SJSA1 (cell line): ENCODE measurements around the gene CD164. TPM values are rescaled to one million over a fixed set of nuclear protein-coding genes. Genes with fewer than 3 reads are reported as not detected.

Experiments
- DNase-seq, 2 experiments: peaks; one replicate each; pipeline ENCODE4 v3.0.0-alpha.2; 2015 to 2020; ENCODE audit warnings: low spot score in 2 of 2, low read depth in 1 of 2
- H3K27ac ChIP-seq: fragments of 250-450 bp; sonication (Bioruptor Pico); 2 replicates; pipeline ENCODE4 v1.5.1; 2020; ENCODE audit warnings: mild to moderate bottlenecking, moderate library complexity
- H3K27me3 ChIP-seq: fragments of 250-450 bp; sonication (Bioruptor Pico); replicated peaks from 2 replicates; pipeline ENCODE4 v1.5.1; 2020; ENCODE audit warnings: mild to moderate bottlenecking, moderate library complexity
- H3K36me3 ChIP-seq: fragments of 250-450 bp; sonication (Bioruptor Pico); 2 replicates; pipeline ENCODE4 v1.5.1; 2020; ENCODE audit warnings: mild to moderate bottlenecking
- H3K4me1 ChIP-seq: fragments of 250-450 bp; sonication (Bioruptor Pico); replicated peaks from 2 replicates; pipeline ENCODE4 v1.6.1; 2021; ENCODE audit warnings: mild to moderate bottlenecking
- H3K4me3 ChIP-seq: fragments of 250-450 bp; sonication (Bioruptor Pico); 2 replicates; pipeline ENCODE4 v1.5.1; 2020; ENCODE audit warnings: mild to moderate bottlenecking
- H3K9me3 ChIP-seq: fragments of 250-450 bp; sonication (Bioruptor Pico); replicated peaks from 2 replicates; pipeline ENCODE4 v1.5.1; 2020; ENCODE audit warnings: mild to moderate bottlenecking
- total RNA-seq: library from RNA; depleted of rRNA; stranded (reverse); fragments of >200 nt; shearing (Covaris generic); gene quantifications from 2 replicates; pipeline ENCODE4 v1.2.3, GENCODE V29; 2014; rRNA removed

Gene CD164
- total RNA-seq = 188 and 193 TPM in 2 replicates

- Histone ChIP-seq H3K4me3 (peak within 1 kb of the TSS; percentile 90), H3K9me3 (no peaks in the 10 kb centered on the region), H3K27me3 (no peaks in the 10 kb centered on the region), H3K27ac (peak within 1 kb of the TSS; percentile 99), H3K4me1 (peaks cover 30% of the 10 kb centered on the region), H3K36me3 (peaks cover 39% of the 10 kb centered on the region)
- peak; percentile 92 to 99 for DNase-seq
These were observed at the start of gene CD164 for GRCh38 chr6:109381747-109382575. Gene CD164, minus strand, starts transcription at chr6:109382467. Its CDS starts 89 bp downstream, at chr6:109382378.

- no peaks in the 10 kb centered on the region for H3K27me3 ChIP-seq
- H3K27ac ChIP-seq = no peak overlapping the region
- no peak for DNase-seq
- H3K4me3 ChIP-seq = no peak overlapping the region
- H3K9me3 ChIP-seq = no peaks in the 10 kb centered on the region
- no peaks in the 10 kb centered on the region for H3K36me3 ChIP-seq
- peaks cover 7% of the 10 kb centered on the region; the same call in 1 of the 2 replicates for H3K4me1 ChIP-seq
These were observed 47.2 kb upstream of the CD164 start for GRCh38 chr6:109429496-109429895.

GRCh38 chr6:109428889-109429477 is 46.7 kb upstream of the CD164 start:
- DNase-seq = no peak
- Histone ChIP-seq H3K27me3 (no peaks in the 10 kb centered on the region), H3K4me1 (peaks cover 7% of the 10 kb centered on the region; the same call in 1 of the 2 replicates), H3K36me3 (no peaks in the 10 kb centered on the region), H3K4me3 (no peak overlapping the region), H3K9me3 (no peaks in the 10 kb centered on the region), H3K27ac (no peak overlapping the region)

- Histone ChIP-seq H3K4me3 (no peak overlapping the region), H3K27ac (no peak overlapping the region), H3K4me1 (peaks cover 7% of the 10 kb centered on the region; the same call in 1 of the 2 replicates), H3K27me3 (no peaks in the 10 kb centered on the region), H3K9me3 (no peaks in the 10 kb centered on the region), H3K36me3 (no peaks in the 10 kb centered on the region)
- no peak for DNase-seq
These were observed 42.7 kb upstream of the CD164 start for GRCh38 chr6:109424946-109425345.

- H3K36me3 ChIP-seq = no peaks in the 10 kb centered on the region
- no peak overlapping the region for H3K27ac ChIP-seq
- H3K27me3 ChIP-seq = no peaks in the 10 kb centered on the region
- no peaks in the 10 kb centered on the region for H3K4me1 ChIP-seq
- no peak for DNase-seq
- H3K9me3 ChIP-seq = no peaks in the 10 kb centered on the region
- no peak overlapping the region for H3K4me3 ChIP-seq
These were observed 38.9 kb upstream of the CD164 start for GRCh38 chr6:109421184-109421583.

GRCh38 chr6:109420751-109421150 is 38.5 kb upstream of the CD164 start:
- H3K27ac ChIP-seq = no peak overlapping the region
- DNase-seq = no peak
- no peaks in the 10 kb centered on the region for H3K4me1 ChIP-seq
- H3K27me3 ChIP-seq = no peaks in the 10 kb centered on the region
- H3K9me3 ChIP-seq = no peaks in the 10 kb centered on the region
- H3K4me3 ChIP-seq = no peak overlapping the region
- H3K36me3 ChIP-seq = no peaks in the 10 kb centered on the region

GRCh38 chr6:109417646-109418045 is 35.4 kb upstream of the CD164 start:
- no peaks in the 10 kb centered on the region for H3K9me3 ChIP-seq
- H3K36me3 ChIP-seq = no peaks in the 10 kb centered on the region
- no peak overlapping the region for H3K4me3 ChIP-seq
- no peaks in the 10 kb centered on the region for H3K27me3 ChIP-seq
- no peaks in the 10 kb centered on the region for H3K4me1 ChIP-seq
- no peak for DNase-seq
- H3K27ac ChIP-seq = no peak overlapping the region

- peaks cover 6% of the 10 kb centered on the region; the same call in 1 of the 2 replicates for H3K27me3 ChIP-seq
- no peak overlapping the region for H3K4me3 ChIP-seq
- no peak overlapping the region for H3K27ac ChIP-seq
- H3K4me1 ChIP-seq = no peaks in the 10 kb centered on the region
- DNase-seq = no peak
- no peaks in the 10 kb centered on the region for H3K36me3 ChIP-seq
- no peaks in the 10 kb centered on the region for H3K9me3 ChIP-seq
These were observed 28.8 kb upstream of the CD164 start for GRCh38 chr6:109411034-109411433.

- no peak for DNase-seq
- H3K27ac ChIP-seq = no peak overlapping the region
These were observed 23.9 kb upstream of the CD164 start for GRCh38 chr6:109406196-109406595.

GRCh38 chr6:109397020-109397419 is 14.8 kb upstream of the CD164 start:
- no peaks in the 10 kb centered on the region for H3K9me3 ChIP-seq
- no peak overlapping the region for H3K4me3 ChIP-seq
- no peaks in the 10 kb centered on the region for H3K4me1 ChIP-seq
- no peak overlapping the region for H3K27ac ChIP-seq
- no peak for DNase-seq
- no peaks in the 10 kb centered on the region for H3K36me3 ChIP-seq
- H3K27me3 ChIP-seq = no peaks in the 10 kb centered on the region

More at GRCh38 chr6:109406196-109406595, 23.9 kb upstream of the CD164 start:
- Histone ChIP-seq H3K36me3 (no peaks in the 10 kb centered on the region), H3K4me3 (no peak overlapping the region), H3K9me3 (no peaks in the 10 kb centered on the region), H3K4me1 (no peaks in the 10 kb centered on the region), H3K27me3 (peaks cover 13% of the 10 kb centered on the region)

GRCh38 chr6:109396046-109396718 is 13.9 kb upstream of the CD164 start:
- Histone ChIP-seq H3K9me3 (no peaks in the 10 kb centered on the region), H3K27ac (no peak overlapping the region)

GRCh38 chr6:109393886-109394281 is 11.6 kb upstream of the CD164 start:
- no peaks in the 10 kb centered on the region for H3K27me3 ChIP-seq
- H3K27ac ChIP-seq = no peak overlapping the region
- H3K4me1 ChIP-seq = no peaks in the 10 kb centered on the region
- DNase-seq = no peak
- H3K9me3 ChIP-seq = no peaks in the 10 kb centered on the region
- H3K4me3 ChIP-seq = no peak overlapping the region
- H3K36me3 ChIP-seq = no peaks in the 10 kb centered on the region

More at GRCh38 chr6:109396046-109396718, 13.9 kb upstream of the CD164 start:
- DNase-seq = no peak
- Histone ChIP-seq H3K27me3 (no peaks in the 10 kb centered on the region), H3K4me1 (no peaks in the 10 kb centered on the region), H3K4me3 (no peak overlapping the region), H3K36me3 (no peaks in the 10 kb centered on the region)

- H3K27me3 ChIP-seq = no peaks in the 10 kb centered on the region
- H3K4me1 ChIP-seq = no peaks in the 10 kb centered on the region
- DNase-seq = no peak
- H3K9me3 ChIP-seq = no peaks in the 10 kb centered on the region
- no peaks in the 10 kb centered on the region for H3K36me3 ChIP-seq
- no peak overlapping the region for H3K4me3 ChIP-seq
- H3K27ac ChIP-seq = no peak overlapping the region
These were observed 11.1 kb upstream of the CD164 start for GRCh38 chr6:109393157-109393885.
